Upper lobe of right lung (tissue), 1 donor: ENCODE data around the gene QPRT. TPM values are rescaled to one million over a fixed set of nuclear protein-coding genes. Genes with fewer than 3 reads are reported as not detected.
"Not testable (repeated sequence)": the region's sequence is repeated elsewhere in the genome, so short reads cannot be mapped to it uniquely, and the experiment has no call there.

Source experiments
- ATAC-seq: fragments of 200-7000 bp; cut with Tn5 transposase; one replicate; pipeline ENCODE4 v1.9.1; 2020; ENCODE audit warnings: mild to moderate bottlenecking, moderate library complexity
- DNase-seq: peaks from one replicate; pipeline ENCODE4 v3.0.0-alpha.2; 2020
- H3K27ac ChIP-seq: fragments of 200-600 bp; one replicate; pipeline ENCODE4 v1.8.0; 2022
- H3K27me3 ChIP-seq: fragments of 200-600 bp; one replicate; pipeline ENCODE4 v1.8.0; 2022; ENCODE audit warnings: mild to moderate bottlenecking
- H3K36me3 ChIP-seq: fragments of 200-600 bp; one replicate; pipeline ENCODE4 v1.8.0; 2022
- H3K4me1 ChIP-seq: fragments of 200-600 bp; one replicate; pipeline ENCODE4 v1.8.0; 2022
- H3K4me3 ChIP-seq: fragments of 200-600 bp; one replicate; pipeline ENCODE4 v1.8.0; 2022; ENCODE audit warnings: mild to moderate bottlenecking
- H3K9me3 ChIP-seq: fragments of 200-600 bp; one replicate; pipeline ENCODE4 v1.8.0; 2022
- intact Hi-C: fragments of 100-400 bp; cut with DNase I; formaldehyde crosslinking; loops from one replicate; pipeline ENCODE4 v1.11.0; 2022
- total RNA-seq: library from RNA; stranded (reverse); fragmentation: NEBNext Ultra II Directional; extraction: Animal tissue kit (Norgen Biotek cat#: 25700); gene quantifications from one replicate; pipeline ENCODE4 v1.2.1, GENCODE V29; 2021
- TF ChIP-seq, protein P1 (sequence below): fragments of 200-600 bp; IDR thresholded peaks from one replicate; pipeline ENCODE4 v1.8.0; 2022; ENCODE audit warnings: antibody characterized with exemption
- donor health status: DM: no; HTN: yes; CAD: no; lungs with severe emphysema.

QPRT gene
- total RNA-seq, 1 donor from 2014 or later, result 15.0 TPM

DNA sequence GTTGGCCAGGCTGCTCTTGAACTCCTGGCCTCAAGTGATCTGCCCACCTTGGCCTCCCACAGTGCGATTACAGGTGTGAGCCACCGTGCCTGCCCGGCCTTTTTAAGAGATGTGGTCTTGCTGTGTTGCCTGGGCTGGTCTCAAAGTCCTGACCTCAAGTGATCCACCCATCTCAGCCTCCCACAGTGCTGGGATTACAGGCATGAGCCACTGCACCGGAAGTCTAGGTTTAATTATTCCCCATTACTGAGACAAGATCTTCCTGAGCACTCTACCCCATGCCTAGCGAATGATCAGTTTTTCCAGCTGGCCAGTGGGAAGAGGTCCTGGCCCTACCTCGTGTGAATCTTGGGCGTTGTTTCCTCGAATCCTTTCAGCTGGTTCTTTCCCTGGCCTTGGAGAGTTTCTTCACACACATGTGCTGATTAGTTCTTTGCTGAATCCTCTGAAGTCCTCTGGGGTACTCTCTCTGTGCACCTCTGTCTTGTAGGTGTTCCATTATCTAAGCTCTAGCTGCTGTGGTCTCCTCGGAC lies 47.9 kb downstream of the QPRT start:
- H3K36me3 ChIP-seq, result no peaks in the 10 kb centered on the region
- peak; percentile 17 for DNase-seq
- no peaks in the 10 kb centered on the region for H3K27me3 ChIP-seq
- H3K9me3 ChIP-seq, result no peaks in the 10 kb centered on the region
- H3K4me3 ChIP-seq, result no peak overlapping the region
- H3K27ac ChIP-seq, result no peak overlapping the region
- TF ChIP-seq, protein P1, sequence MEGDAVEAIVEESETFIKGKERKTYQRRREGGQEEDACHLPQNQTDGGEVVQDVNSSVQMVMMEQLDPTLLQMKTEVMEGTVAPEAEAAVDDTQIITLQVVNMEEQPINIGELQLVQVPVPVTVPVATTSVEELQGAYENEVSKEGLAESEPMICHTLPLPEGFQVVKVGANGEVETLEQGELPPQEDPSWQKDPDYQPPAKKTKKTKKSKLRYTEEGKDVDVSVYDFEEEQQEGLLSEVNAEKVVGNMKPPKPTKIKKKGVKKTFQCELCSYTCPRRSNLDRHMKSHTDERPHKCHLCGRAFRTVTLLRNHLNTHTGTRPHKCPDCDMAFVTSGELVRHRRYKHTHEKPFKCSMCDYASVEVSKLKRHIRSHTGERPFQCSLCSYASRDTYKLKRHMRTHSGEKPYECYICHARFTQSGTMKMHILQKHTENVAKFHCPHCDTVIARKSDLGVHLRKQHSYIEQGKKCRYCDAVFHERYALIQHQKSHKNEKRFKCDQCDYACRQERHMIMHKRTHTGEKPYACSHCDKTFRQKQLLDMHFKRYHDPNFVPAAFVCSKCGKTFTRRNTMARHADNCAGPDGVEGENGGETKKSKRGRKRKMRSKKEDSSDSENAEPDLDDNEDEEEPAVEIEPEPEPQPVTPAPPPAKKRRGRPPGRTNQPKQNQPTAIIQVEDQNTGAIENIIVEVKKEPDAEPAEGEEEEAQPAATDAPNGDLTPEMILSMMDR, result no peak
- intact Hi-C loops, result no loop called here
- ATAC-seq, result no peak
- no peaks in the 10 kb centered on the region for H3K4me1 ChIP-seq

GRCh38 chr16:29727452-29727851 lies 48.5 kb downstream of the QPRT start:
- H3K9me3 ChIP-seq, result no peaks in the 10 kb centered on the region
- H3K4me3 ChIP-seq, result no peak overlapping the region
- TF ChIP-seq, protein P1, result no peak
- intact Hi-C loops, result no loop called here
- H3K36me3 ChIP-seq, result no peaks in the 10 kb centered on the region
- DNase-seq (peak; percentile 15), ATAC-seq (no peak)
- no peaks in the 10 kb centered on the region for H3K27me3 ChIP-seq
- no peak overlapping the region for H3K27ac ChIP-seq
- H3K4me1 ChIP-seq, result no peaks in the 10 kb centered on the region

- no peaks in the 10 kb centered on the region for H3K36me3 ChIP-seq
- H3K4me1 ChIP-seq, result no peaks in the 10 kb centered on the region
- H3K4me3 ChIP-seq, result no peak overlapping the region
- TF ChIP-seq, protein P1, result peak; percentile 55
- ATAC-seq, result peak; percentile 65
- H3K9me3 ChIP-seq, result no peaks in the 10 kb centered on the region
- intact Hi-C loops, result no loop called here
- no peak overlapping the region for H3K27ac ChIP-seq
- H3K27me3 ChIP-seq, result no peaks in the 10 kb centered on the region
- DNase-seq, result peak; percentile 48
Observed at GRCh38 chr16:29729116-29729521, 50.1 kb downstream of the QPRT start.

DNA sequence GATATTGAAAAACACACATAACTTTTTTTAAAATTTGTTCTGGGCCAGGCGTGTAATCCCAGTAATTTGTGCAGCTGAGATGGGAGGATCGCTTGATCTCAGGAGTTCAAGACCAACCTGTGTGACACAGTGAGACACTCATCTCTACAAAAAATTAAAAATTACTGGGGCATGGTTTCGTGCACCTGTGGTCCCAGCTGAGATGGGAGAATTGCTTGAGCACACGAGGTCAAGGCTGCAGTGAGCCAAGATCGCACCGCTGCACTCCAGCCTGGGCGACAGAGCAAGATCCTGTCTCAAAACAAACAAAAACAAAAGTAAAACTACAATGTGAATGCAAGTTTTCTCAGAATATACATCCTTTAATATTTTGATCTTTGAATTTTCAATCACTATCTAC lies 51.7 kb downstream of the QPRT start:
- H3K4me1 ChIP-seq, result no peaks in the 10 kb centered on the region
- no peaks in the 10 kb centered on the region for H3K36me3 ChIP-seq
- DNase-seq (peak; percentile 3), ATAC-seq (no peak)
- H3K27me3 ChIP-seq, result no peaks in the 10 kb centered on the region
- TF ChIP-seq, protein P1, result no peak
- H3K9me3 ChIP-seq, result no peaks in the 10 kb centered on the region
- no peak overlapping the region for H3K4me3 ChIP-seq
- no peak overlapping the region for H3K27ac ChIP-seq
- intact Hi-C loops, result no loop called here

GRCh38 chr16:29731768-29732601 lies 53.0 kb downstream of the QPRT start:
- H3K27me3 ChIP-seq, H3K4me3 ChIP-seq, intact Hi-C loops, H3K9me3 ChIP-seq, H3K27ac ChIP-seq, ATAC-seq, H3K36me3 ChIP-seq, H3K4me1 ChIP-seq: not testable (repeated sequence)
- DNase-seq, result peak; percentile 3

GRCh38 chr16:29734786-29735185 lies 55.8 kb downstream of the QPRT start:
- intact Hi-C loops, result no loop called here
- no peak overlapping the region for H3K4me3 ChIP-seq
- no peaks in the 10 kb centered on the region for H3K9me3 ChIP-seq
- no peaks in the 10 kb centered on the region for H3K4me1 ChIP-seq
- H3K27ac ChIP-seq, result no peak overlapping the region
- no peaks in the 10 kb centered on the region for H3K27me3 ChIP-seq
- H3K36me3 ChIP-seq, result no peaks in the 10 kb centered on the region
- ATAC-seq (peak; percentile 59), DNase-seq (no peak)
- TF ChIP-seq, protein P1, result no peak
